GM21528 (cell line): ENCODE measurements around the gene PAPSS2.
"Not testable (repeated sequence)": the region's sequence is repeated elsewhere in the genome, so short reads cannot be mapped to it uniquely, and the experiment has no call there.

Experiments used
- ATAC-seq: cut with Tn5 transposase; IDR thresholded peaks from one replicate; pipeline ENCODE4 v1.9.1; 2021; ENCODE audit warnings: mild to moderate bottlenecking, moderate library complexity; ENCODE audit not compliant: unreplicated experiment, low FRiP score

PAPSS2 gene

GRCh38 chr10:87640043-87640442, 19.6 kb upstream of the PAPSS2 start:
- ATAC-seq: no peak

- no peak for ATAC-seq
Measured at GRCh38 chr10:87642486-87642885, 17.2 kb upstream of the PAPSS2 start.

- ATAC-seq: no peak
Measured at GRCh38 chr10:87642988-87643387, 16.7 kb upstream of the PAPSS2 start.

GRCh38 chr10:87643920-87644319, 15.8 kb upstream of the PAPSS2 start:
- no peak for ATAC-seq

GRCh38 chr10:87644500-87644899, 15.2 kb upstream of the PAPSS2 start:
- ATAC-seq: not testable (repeated sequence)

GRCh38 chr10:87646192-87646909, 13.3 kb upstream of the PAPSS2 start:
- ATAC-seq: no peak

- ATAC-seq: no peak
Measured at GRCh38 chr10:87646935-87647334, 12.7 kb upstream of the PAPSS2 start.

GRCh38 chr10:87650838-87651589, 8.7 kb upstream of the PAPSS2 start:
- ATAC-seq: no peak

GRCh38 chr10:87651801-87652200, 7.9 kb upstream of the PAPSS2 start:
- ATAC-seq: no peak

- ATAC-seq: no peak
Measured at GRCh38 chr10:87652261-87652660, 7.4 kb upstream of the PAPSS2 start.

- no peak for ATAC-seq
Measured at GRCh38 chr10:87654212-87654611, 5.5 kb upstream of the PAPSS2 start.

GRCh38 chr10:87656431-87657072, 3.1 kb upstream of the PAPSS2 start:
- ATAC-seq: no peak

GRCh38 chr10:87657371-87657770, 2.3 kb upstream of the PAPSS2 start:
- ATAC-seq: no peak

- no peak for ATAC-seq
Measured at GRCh38 chr10:87658321-87658795, 1.3 kb upstream of the PAPSS2 start.

- ATAC-seq: no peak
Measured at GRCh38 chr10:87658858-87659555, 671 bp upstream of the PAPSS2 start.

GRCh38 chr10:87660484-87661133, 931 bp downstream of the PAPSS2 start:
- ATAC-seq: no peak

GRCh38 chr10:87661861-87662785, 2.4 kb downstream of the PAPSS2 start:
- no peak for ATAC-seq

- ATAC-seq: no peak
Measured at GRCh38 chr10:87664276-87664701, 4.6 kb downstream of the PAPSS2 start.

GRCh38 chr10:87667493-87667892, 7.8 kb downstream of the PAPSS2 start:
- no peak for ATAC-seq
